Osteocyte (in vitro differentiated cells): Measurements from ENCODE around the gene MLX. TPM values are rescaled to one million over a fixed set of nuclear protein-coding genes. Genes with fewer than 3 reads are reported as not detected.

Source experiments
- DNase-seq: peaks from one replicate; pipeline ENCODE4 v3.0.0; 2021; ENCODE audit warnings: mixed read lengths; ENCODE audit not compliant: unreplicated experiment; ENCODE audit errors: extremely low spot score
- H3K27ac Mint-ChIP-seq: one replicate; pipeline ENCODE4 v1.8.0; 2021; ENCODE audit warnings: mild to moderate bottlenecking, mixed read lengths; ENCODE audit not compliant: unreplicated experiment
- H3K27me3 Mint-ChIP-seq: one replicate; pipeline ENCODE4 v1.8.0; 2021; ENCODE audit warnings: mixed read lengths; ENCODE audit not compliant: unreplicated experiment
- H3K36me3 Mint-ChIP-seq: one replicate; pipeline ENCODE4 v1.8.0; 2021; ENCODE audit warnings: mixed read lengths; ENCODE audit not compliant: unreplicated experiment
- H3K4me1 Mint-ChIP-seq: one replicate; pipeline ENCODE4 v1.8.0; 2021; ENCODE audit warnings: mixed read lengths; ENCODE audit not compliant: unreplicated experiment
- H3K4me3 Mint-ChIP-seq: one replicate; pipeline ENCODE4 v1.8.0; 2021; ENCODE audit warnings: mild to moderate bottlenecking, moderate library complexity, mixed read lengths; ENCODE audit not compliant: unreplicated experiment
- H3K9me3 Mint-ChIP-seq: one replicate; pipeline ENCODE4 v1.8.0; 2021; ENCODE audit warnings: mixed read lengths; ENCODE audit not compliant: unreplicated experiment
- total RNA-seq: library from RNA; stranded (reverse); gene quantifications from 2 replicates; pipeline ENCODE4 v1.2.1, GENCODE V29; 2021
- TF ChIP-seq, protein P1 (sequence below): fragments of 200-600 bp; sonication (generic); IDR thresholded peaks from 2 replicates; pipeline ENCODE4 v1.5.0; 2021; ENCODE audit warnings: antibody characterized with exemption, mild to moderate bottlenecking, moderate library complexity

Gene MLX
- total RNA-seq, 1 donor from 2014 or later: 34.6 TPM

- peak overlapping the region; percentile 99 for H3K27ac Mint-ChIP-seq
- TF ChIP-seq, protein P1, sequence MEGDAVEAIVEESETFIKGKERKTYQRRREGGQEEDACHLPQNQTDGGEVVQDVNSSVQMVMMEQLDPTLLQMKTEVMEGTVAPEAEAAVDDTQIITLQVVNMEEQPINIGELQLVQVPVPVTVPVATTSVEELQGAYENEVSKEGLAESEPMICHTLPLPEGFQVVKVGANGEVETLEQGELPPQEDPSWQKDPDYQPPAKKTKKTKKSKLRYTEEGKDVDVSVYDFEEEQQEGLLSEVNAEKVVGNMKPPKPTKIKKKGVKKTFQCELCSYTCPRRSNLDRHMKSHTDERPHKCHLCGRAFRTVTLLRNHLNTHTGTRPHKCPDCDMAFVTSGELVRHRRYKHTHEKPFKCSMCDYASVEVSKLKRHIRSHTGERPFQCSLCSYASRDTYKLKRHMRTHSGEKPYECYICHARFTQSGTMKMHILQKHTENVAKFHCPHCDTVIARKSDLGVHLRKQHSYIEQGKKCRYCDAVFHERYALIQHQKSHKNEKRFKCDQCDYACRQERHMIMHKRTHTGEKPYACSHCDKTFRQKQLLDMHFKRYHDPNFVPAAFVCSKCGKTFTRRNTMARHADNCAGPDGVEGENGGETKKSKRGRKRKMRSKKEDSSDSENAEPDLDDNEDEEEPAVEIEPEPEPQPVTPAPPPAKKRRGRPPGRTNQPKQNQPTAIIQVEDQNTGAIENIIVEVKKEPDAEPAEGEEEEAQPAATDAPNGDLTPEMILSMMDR: no peak
- H3K27me3 Mint-ChIP-seq: no peaks in the 10 kb centered on the region
- H3K9me3 Mint-ChIP-seq: no peaks in the 10 kb centered on the region
- no peaks in the 10 kb centered on the region for H3K36me3 Mint-ChIP-seq
- DNase-seq: no peak
- H3K4me3 Mint-ChIP-seq: peak overlapping the region; percentile 26
- H3K4me1 Mint-ChIP-seq: peaks cover 75% of the 10 kb centered on the region
These were observed 44.1 kb upstream of the MLX start for GRCh38 chr17:42522798-42523278.

DNA sequence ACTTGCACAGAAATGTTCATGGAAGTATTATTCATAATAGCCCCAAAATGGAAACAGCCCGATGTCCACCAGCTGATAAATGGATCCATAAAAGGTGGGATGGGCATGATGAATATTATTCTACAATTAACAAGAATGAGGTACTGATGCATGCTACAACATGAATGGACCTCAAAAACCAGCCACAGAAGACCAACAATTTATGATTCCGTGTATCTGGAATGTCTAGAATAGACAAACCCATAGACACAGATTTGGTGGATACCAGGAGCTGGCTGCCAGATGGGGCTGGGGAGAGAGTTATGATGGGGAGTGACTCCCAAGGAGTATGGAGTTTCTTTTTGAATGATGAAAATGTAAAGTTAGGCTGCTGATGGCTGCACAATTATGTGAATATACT is 41.7 kb upstream of the MLX start:
- Mint-ChIP-seq H3K4me3 (no peak overlapping the region), H3K4me1 (peaks cover 56% of the 10 kb centered on the region), H3K9me3 (no peaks in the 10 kb centered on the region), H3K27ac (peak overlapping the region; percentile 50), H3K27me3 (no peaks in the 10 kb centered on the region), H3K36me3 (no peaks in the 10 kb centered on the region)
- DNase-seq: no peak
- TF ChIP-seq, protein P1: no peak

DNA sequence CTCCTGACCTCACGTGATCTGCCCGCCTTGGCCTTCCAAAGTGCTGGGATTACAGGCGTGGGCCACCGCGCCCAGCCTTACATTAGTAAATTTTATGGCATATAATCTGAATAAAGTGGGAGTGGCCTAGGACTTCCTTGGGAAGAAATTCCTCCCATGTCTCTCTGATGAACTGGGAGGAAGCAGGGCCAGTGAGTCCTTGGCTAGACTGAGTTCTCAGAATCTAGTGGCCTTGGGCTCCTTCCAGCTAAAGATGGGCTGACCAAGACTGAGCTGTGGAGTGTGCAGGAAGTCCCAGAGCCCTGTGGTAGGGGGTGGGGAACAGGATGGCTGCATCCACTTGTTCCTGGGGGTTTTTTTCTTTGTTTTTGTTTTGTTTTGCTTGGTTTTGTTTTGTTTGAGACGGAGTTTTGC is 40.9 kb upstream of the MLX start:
- Mint-ChIP-seq H3K27ac (peak overlapping the region; percentile 75), H3K9me3 (no peaks in the 10 kb centered on the region), H3K27me3 (no peaks in the 10 kb centered on the region), H3K4me3 (no peak overlapping the region), H3K36me3 (no peaks in the 10 kb centered on the region), H3K4me1 (peaks cover 54% of the 10 kb centered on the region)
- DNase-seq: no peak
- TF ChIP-seq, protein P1: no peak

DNA sequence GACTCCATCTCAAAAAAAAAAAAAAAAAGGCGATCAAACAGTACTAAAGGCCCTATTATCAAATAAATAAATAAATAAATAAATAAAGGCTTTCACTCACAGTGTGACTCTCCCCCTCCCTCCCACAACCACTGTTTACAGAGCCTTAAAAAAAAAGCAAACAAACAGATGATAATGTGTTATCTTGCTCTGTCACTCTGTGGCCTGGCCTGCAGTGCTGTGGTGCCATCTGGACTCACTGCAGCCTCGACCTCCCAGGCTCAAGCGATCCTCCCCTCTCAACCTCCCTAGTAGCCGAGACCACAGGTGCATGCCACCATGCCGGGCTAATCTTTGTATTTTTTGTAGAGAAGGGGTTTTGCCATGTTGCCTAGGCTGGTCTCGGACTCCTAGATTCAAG is 39.0 kb upstream of the MLX start:
- Mint-ChIP-seq H3K27ac (no peak overlapping the region), H3K9me3 (no peaks in the 10 kb centered on the region), H3K4me1 (peaks cover 44% of the 10 kb centered on the region), H3K4me3 (no peak overlapping the region), H3K36me3 (no peaks in the 10 kb centered on the region), H3K27me3 (no peaks in the 10 kb centered on the region)
- no peak for DNase-seq
- TF ChIP-seq, protein P1: no peak

DNA sequence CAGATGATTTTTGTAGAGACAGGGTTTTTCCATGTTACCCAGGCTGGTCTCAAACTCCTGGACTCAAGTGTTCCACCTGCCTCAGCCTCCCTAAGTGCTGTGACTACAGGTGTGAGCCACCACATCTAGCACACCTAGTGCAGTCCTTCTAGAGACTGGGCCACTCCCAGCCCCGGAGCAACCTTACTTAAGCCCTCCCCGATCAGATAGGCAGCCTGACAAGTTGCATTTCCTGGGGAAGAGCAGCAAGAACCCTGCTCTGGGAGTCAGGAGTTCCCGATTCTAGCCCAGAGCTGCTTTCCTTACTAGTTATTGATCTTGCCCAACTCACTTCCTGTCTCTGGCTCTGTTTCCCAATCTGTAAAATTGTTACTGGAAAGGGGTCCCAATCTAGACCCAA is 37.8 kb upstream of the MLX start:
- Mint-ChIP-seq H3K27ac (no peak overlapping the region), H3K27me3 (no peaks in the 10 kb centered on the region), H3K9me3 (no peaks in the 10 kb centered on the region), H3K4me1 (peaks cover 43% of the 10 kb centered on the region), H3K4me3 (no peak overlapping the region), H3K36me3 (no peaks in the 10 kb centered on the region)
- TF ChIP-seq, protein P1: no peak
- DNase-seq: no peak
